Omental fat pad (tissue), 4 donors: Measurements from ENCODE around the gene THSD8. TPM values are rescaled to one million over a fixed set of nuclear protein-coding genes. Genes with fewer than 3 reads are reported as not detected.

ENCODE experiments used
- ATAC-seq: fragments of 150-250 bp; one replicate; pipeline ENCODE4 v1.9.1; 2016; ENCODE audit warnings: mild to moderate bottlenecking, moderate library complexity; ENCODE audit not compliant: low FRiP score
- DNase-seq: peaks from one replicate; pipeline ENCODE4 v3.0.0-alpha.2; 2019; ENCODE audit warnings: low spot score
- total RNA-seq, 4 donors: library from RNA; depleted of rRNA; stranded (reverse); fragments of >200 nt; gene quantifications; one replicate each; pipeline ENCODE4 v1.1.0, GENCODE V29; 2016
- TF ChIP-seq, protein P1 (sequence below), 3 donors: fragments of 450-650 bp; IDR thresholded peaks; one replicate each; pipeline ENCODE4 v1.5.1; 2016 to 2017; ENCODE audit warnings: antibody characterized with exemption in 3 of 3, mild to moderate bottlenecking in 3 of 3, moderate library complexity in 2 of 3

The THSD8 gene
- total RNA-seq, 4 donors from 2014 or later, result not detected

DNA sequence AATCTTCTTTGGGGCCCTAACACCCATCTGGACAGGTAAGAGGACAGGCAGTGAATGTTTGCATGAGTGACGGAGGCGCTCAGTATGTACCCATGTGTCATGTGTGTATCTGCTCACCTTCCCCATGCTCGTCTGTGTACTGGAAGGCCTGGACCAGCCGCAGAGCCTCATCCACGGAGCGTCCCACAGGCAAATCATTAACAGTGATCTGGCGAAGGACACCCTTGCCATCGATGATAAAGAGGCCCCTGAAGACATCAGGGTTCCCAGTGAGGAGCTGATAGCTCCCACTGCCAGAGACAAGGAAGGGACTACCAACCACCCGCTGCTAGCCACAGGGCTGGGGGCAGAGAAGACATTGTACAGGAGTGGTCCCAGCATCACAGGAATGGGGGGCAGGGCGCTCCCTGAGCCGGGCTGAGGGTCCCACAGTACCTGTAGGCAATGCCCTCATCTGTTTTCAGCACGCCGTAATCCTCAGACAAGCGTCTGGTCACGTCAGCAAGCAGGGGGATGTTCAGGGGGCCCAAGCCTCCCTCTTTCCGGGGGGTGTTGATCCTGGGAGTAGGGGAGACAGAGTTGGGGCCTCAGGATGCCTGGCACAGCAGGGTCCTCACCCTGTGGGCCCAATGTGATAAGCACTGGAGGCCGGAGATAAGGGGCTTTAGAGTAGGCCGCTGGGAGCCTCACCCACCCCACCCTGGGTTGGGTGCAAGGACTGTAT lies 2.0 kb upstream of the THSD8 start:
- TF ChIP-seq, protein P1, sequence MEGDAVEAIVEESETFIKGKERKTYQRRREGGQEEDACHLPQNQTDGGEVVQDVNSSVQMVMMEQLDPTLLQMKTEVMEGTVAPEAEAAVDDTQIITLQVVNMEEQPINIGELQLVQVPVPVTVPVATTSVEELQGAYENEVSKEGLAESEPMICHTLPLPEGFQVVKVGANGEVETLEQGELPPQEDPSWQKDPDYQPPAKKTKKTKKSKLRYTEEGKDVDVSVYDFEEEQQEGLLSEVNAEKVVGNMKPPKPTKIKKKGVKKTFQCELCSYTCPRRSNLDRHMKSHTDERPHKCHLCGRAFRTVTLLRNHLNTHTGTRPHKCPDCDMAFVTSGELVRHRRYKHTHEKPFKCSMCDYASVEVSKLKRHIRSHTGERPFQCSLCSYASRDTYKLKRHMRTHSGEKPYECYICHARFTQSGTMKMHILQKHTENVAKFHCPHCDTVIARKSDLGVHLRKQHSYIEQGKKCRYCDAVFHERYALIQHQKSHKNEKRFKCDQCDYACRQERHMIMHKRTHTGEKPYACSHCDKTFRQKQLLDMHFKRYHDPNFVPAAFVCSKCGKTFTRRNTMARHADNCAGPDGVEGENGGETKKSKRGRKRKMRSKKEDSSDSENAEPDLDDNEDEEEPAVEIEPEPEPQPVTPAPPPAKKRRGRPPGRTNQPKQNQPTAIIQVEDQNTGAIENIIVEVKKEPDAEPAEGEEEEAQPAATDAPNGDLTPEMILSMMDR (IDR thresholded peaks at IDR 0.05), result no peak
- DNase-seq (no peak), ATAC-seq (no peak)

- TF ChIP-seq, protein P1 (IDR thresholded peaks at IDR 0.05), result no peak
- DNase-seq, result no peak
- ATAC-seq, result no peak
Measured at GRCh38 chr19:12800466-12800770, 1.5 kb upstream of the THSD8 start.

- no peak for DNase-seq
- ATAC-seq, result peak; percentile 37
- TF ChIP-seq, protein P1 (IDR thresholded peaks at IDR 0.05), result no peak
Measured at GRCh38 chr19:12800923-12801465, 875 bp upstream of the THSD8 start.

DNA sequence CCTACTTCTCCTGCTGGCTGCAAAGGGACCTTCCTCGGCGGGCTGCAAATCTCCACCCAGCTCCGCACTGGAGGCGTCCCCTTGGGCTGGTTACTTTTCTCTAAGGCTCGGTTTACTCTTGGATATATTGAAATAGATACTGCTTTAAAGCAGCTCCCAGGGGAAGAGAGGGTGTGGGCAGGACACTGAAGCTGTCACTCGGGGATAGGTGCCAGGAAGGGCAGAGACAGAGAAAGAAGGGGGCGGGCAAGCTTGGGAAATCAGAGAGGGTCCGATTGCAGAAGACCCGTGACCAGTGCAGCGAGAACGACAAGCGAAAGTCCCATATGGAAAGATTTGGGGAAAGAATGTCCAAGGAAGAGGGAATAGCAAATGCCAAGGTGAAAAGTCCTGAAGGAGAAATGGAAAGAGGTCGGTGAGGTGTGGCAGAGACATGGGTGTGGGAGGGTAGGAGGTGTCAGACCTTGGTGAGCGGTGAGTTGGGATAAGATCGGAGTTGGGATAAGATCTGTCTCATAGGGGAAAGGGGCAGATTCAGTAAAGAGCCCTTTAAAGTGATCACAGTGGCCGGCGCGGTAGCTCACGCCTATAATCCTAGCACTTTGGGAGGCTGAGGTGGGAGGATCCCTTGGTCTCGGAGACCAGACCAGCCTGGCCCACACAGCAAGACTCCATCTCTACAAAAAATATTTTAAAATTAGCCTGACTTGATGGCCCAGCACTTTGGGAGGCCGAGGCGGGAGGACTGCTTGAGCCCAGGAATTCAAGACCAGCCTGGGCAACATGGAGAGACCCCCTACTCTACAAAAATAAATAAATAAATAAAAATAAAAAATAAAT lies 618 bp downstream of the THSD8 start:
- ATAC-seq (no peak), DNase-seq (no peak)
- TF ChIP-seq, protein P1 (IDR thresholded peaks at IDR 0.05), result no peak

DNA sequence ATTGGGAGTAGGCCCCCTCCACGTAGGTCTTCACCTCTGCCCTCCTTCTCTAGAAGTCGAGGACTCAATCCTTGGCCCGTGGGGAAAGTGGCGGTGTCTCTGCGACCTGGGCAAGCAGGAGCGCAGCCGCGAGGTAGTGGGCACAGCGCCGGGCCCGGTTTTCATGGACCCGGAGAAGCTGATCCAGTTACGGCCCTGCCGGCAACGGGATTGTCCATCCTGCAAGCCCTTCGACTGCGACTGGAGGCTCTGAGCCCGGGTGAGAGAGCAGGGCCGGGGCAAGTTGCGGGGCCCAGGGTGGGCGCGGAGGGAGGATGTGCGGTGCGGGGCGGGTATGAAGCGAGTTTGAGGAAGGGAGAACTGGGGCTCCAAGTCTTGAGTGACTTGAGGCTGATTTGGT lies 2.2 kb downstream of the THSD8 start:
- DNase-seq (no peak), ATAC-seq (no peak)
- TF ChIP-seq, protein P1 (IDR thresholded peaks at IDR 0.05), result no peak

GRCh38 chr19:12806242-12807081 lies 4.6 kb downstream of the THSD8 start, which contains the start of gene RNASEH2A:
RNASEH2A (plus strand) TSS chr19:12806584; CDS start chr19:12806674, 90 bp downstream.
- TF ChIP-seq, protein P1 (IDR thresholded peaks at IDR 0.05), result no peak
- ATAC-seq, result peak; percentile 75
- DNase-seq, result no peak
